ENCODE measurements around the gene WDR81. TPM values are rescaled to one million over a fixed set of nuclear protein-coding genes. Genes with fewer than 3 reads are reported as not detected.

The WDR81 gene
- total RNA-seq, 4 donors from 2014 or later, result 38.8 to 63.3 (median 44.1) TPM

- TF ChIP-seq CTCF (IDR thresholded peaks at IDR 0.05; ENCODE audit: low read depth), result no peak
These were observed 551 bp downstream of the WDR81 start for GRCh38 chr17:1724869-1725641.

GRCh38 chr17:1725642-1726511 is 1.4 kb downstream of the WDR81 start:
- no peak for TF ChIP-seq CTCF (IDR thresholded peaks at IDR 0.05; ENCODE audit: low read depth)

GRCh38 chr17:1726626-1727257 is 2.2 kb downstream of the WDR81 start:
- TF ChIP-seq CTCF (IDR thresholded peaks at IDR 0.05; ENCODE audit: low read depth), result no peak

- TF ChIP-seq CTCF (IDR thresholded peaks at IDR 0.05; ENCODE audit: low read depth), result no peak
These were observed 2.8 kb downstream of the WDR81 start for GRCh38 chr17:1727258-1727789.

GRCh38 chr17:1727876-1728630 is 3.5 kb downstream of the WDR81 start:
- TF ChIP-seq CTCF (IDR thresholded peaks at IDR 0.05; ENCODE audit: low read depth), result no peak

- TF ChIP-seq CTCF (IDR thresholded peaks at IDR 0.05; ENCODE audit: low read depth), result no peak
These were observed 5.4 kb downstream of the WDR81 start for GRCh38 chr17:1729966-1730325.

Data from subcutaneous adipose tissue (tissue), 4 donors.